Fibroblast of lung (primary cell): ENCODE data around the gene CPSF7.

Experiments
- EZH2 ChIP-seq: IDR thresholded peaks from 2 replicates; pipeline ENCODE4 v1.5.1; 2012; ENCODE audit warnings: low read length, control low read depth, mild to moderate bottlenecking; ENCODE audit errors: missing control alignments
- TF ChIP-seq, protein P1 (sequence below), 2 donors: IDR thresholded peaks in 1 of 2; conservative IDR thresholded peaks in 1 of 2; 1 replicate in 1 of 2; 2 replicates in 1 of 2; pipeline ENCODE4 v1.5.1; 2011 to 2012; ENCODE audit warnings: low read length in 2 of 2, control low read depth in 1 of 2, inconsistent platforms in 1 of 2, low read depth in 1 of 2, mild to moderate bottlenecking in 1 of 2

DNA sequence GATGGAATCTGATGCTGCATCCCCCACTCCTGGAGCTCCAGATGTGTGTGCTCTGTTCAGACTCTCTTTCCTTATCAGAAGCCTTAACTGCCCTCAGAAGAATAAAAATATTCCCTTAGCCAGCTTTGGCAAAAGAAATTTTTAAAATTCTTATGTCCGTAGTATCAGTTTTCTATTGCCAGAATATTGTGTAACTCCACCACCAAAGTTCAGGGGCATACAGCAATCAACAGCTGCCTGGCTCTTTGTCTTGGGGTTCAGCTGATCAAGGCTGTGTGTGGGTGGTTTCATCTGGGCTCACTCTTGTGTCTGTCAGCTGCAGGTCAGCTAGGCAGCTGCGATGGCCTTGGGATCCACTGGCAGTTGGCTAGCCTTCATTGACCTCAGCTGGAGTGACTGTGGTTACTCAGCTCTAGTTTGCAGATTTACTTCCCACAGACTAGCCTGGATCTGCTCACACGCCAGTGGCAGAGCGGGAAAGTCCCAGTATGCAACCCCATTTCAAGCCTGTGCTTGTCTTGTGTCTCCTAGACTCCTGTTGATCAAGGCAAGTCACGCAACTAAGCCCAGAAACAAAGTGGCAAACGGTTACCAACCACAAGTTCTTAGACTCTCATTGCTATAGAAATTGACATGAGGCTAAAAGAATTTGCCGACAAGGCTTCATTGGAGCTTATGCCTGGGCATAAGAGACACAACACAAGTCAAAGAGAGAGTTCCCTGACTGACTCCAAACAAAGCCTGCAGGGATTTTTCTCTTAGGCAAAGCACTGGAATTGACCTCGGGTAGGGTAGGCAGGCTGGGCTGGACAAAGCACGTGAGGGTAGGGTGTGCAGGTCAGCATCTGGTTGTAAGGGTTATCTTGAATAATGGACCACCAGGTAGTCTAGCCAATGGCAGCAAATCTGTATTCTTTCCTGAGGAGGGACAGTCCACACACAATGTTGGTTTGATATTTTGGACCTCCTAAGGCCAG lies 60.1 kb downstream of the CPSF7 start:
- TF ChIP-seq EZH2 = no peak
- TF ChIP-seq, protein P1, sequence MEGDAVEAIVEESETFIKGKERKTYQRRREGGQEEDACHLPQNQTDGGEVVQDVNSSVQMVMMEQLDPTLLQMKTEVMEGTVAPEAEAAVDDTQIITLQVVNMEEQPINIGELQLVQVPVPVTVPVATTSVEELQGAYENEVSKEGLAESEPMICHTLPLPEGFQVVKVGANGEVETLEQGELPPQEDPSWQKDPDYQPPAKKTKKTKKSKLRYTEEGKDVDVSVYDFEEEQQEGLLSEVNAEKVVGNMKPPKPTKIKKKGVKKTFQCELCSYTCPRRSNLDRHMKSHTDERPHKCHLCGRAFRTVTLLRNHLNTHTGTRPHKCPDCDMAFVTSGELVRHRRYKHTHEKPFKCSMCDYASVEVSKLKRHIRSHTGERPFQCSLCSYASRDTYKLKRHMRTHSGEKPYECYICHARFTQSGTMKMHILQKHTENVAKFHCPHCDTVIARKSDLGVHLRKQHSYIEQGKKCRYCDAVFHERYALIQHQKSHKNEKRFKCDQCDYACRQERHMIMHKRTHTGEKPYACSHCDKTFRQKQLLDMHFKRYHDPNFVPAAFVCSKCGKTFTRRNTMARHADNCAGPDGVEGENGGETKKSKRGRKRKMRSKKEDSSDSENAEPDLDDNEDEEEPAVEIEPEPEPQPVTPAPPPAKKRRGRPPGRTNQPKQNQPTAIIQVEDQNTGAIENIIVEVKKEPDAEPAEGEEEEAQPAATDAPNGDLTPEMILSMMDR (conservative IDR thresholded peaks at IDR 0.05 in 1 of 2, IDR thresholded peaks at IDR 0.05 in 1 of 2; ENCODE audit: low read depth in 1 of 2, low read length in 2 of 2) = no peak
